H9 (cell line): Measurements from ENCODE around the gene ZNF668. TPM values are rescaled to one million over a fixed set of nuclear protein-coding genes. Genes with fewer than 3 reads are reported as not detected.
A peak's percentile ranks its signal among the peaks of the same experiment; 100 is the strongest.

Experiments used
- DNase-seq: peaks from one replicate; pipeline ENCODE4 v3.0.0-alpha.2; 2017
- H2AFZ ChIP-seq: one replicate; pipeline ENCODE4 v1.6.1; 2013; ENCODE audit warnings: mild to moderate bottlenecking, low read length, control low read depth, moderate library complexity
- H2AK5ac ChIP-seq: 2 replicates; pipeline ENCODE4 v1.6.1; 2013; ENCODE audit warnings: low read length, control low read depth, mixed read lengths; ENCODE audit not compliant: insufficient read length
- H2BK120ac ChIP-seq: one replicate; pipeline ENCODE4 v1.6.1; 2013; ENCODE audit warnings: low read depth, mild to moderate bottlenecking, low read length, control low read depth, inconsistent platforms; ENCODE audit not compliant: poor library complexity, severe bottlenecking
- H2BK12ac ChIP-seq: 2 replicates; pipeline ENCODE4 v1.6.1; 2013; ENCODE audit warnings: low read length, control low read depth, mixed read lengths, low read depth; ENCODE audit not compliant: insufficient read length
- H2BK15ac ChIP-seq: 2 replicates; pipeline ENCODE4 v1.6.1; 2013; ENCODE audit warnings: low read depth, low read length, control low read depth
- H2BK20ac ChIP-seq: one replicate; pipeline ENCODE4 v1.6.1; 2013; ENCODE audit warnings: low read depth, mild to moderate bottlenecking, low read length, control low read depth, inconsistent platforms; ENCODE audit not compliant: poor library complexity, severe bottlenecking
- H2BK5ac ChIP-seq: 2 replicates; pipeline ENCODE4 v1.6.1; 2013; ENCODE audit warnings: low read length, control low read depth, mixed read lengths; ENCODE audit not compliant: insufficient read length
- H3K14ac ChIP-seq: 2 replicates; pipeline ENCODE4 v1.6.1; 2013; ENCODE audit warnings: low read length, control low read depth; ENCODE audit not compliant: insufficient read depth
- H3K18ac ChIP-seq: 2 replicates; pipeline ENCODE4 v1.6.1; 2013; ENCODE audit warnings: low read depth, mild to moderate bottlenecking, mixed read lengths, low read length, control low read depth; ENCODE audit not compliant: insufficient read length
- H3K23ac ChIP-seq: 2 replicates; pipeline ENCODE4 v1.6.1; 2013; ENCODE audit warnings: low read length, control low read depth, mixed read lengths, low read depth; ENCODE audit not compliant: insufficient read length
- H3K23me2 ChIP-seq: 2 replicates; pipeline ENCODE4 v1.6.1; 2013; ENCODE audit warnings: low read depth, mild to moderate bottlenecking, mixed read lengths, low read length, control low read depth; ENCODE audit not compliant: insufficient read length, poor library complexity, severe bottlenecking
- H3K27ac ChIP-seq: 2 replicates; pipeline ENCODE4 v1.5.1; 2013; ENCODE audit warnings: low read length, control low read depth, mixed read lengths, low read depth; ENCODE audit not compliant: insufficient read length
- H3K27me3 ChIP-seq: 2 replicates; pipeline ENCODE4 v1.6.1; 2013; ENCODE audit warnings: low read length, control low read depth, inconsistent platforms; ENCODE audit not compliant: insufficient read depth
- H3K4ac ChIP-seq: 2 replicates; pipeline ENCODE4 v1.6.1; 2013; ENCODE audit warnings: low read depth, mild to moderate bottlenecking, control low read depth, inconsistent platforms, low read length, moderate library complexity
- H3K4me1 ChIP-seq: 2 replicates; pipeline ENCODE4 v1.6.1; 2013; ENCODE audit warnings: low read length, control low read depth, inconsistent platforms; ENCODE audit not compliant: insufficient read depth
- H3K4me2 ChIP-seq: 2 replicates; pipeline ENCODE4 v1.6.1; 2013; ENCODE audit warnings: low read length, control low read depth, mixed read lengths; ENCODE audit not compliant: insufficient read length, insufficient read depth
- H3K56ac ChIP-seq: 2 replicates; pipeline ENCODE4 v1.6.1; 2013; ENCODE audit warnings: low read depth, mild to moderate bottlenecking, mixed read lengths, low read length, control low read depth; ENCODE audit not compliant: insufficient read length
- H3K79me1 ChIP-seq: 2 replicates; pipeline ENCODE4 v1.6.1; 2013; ENCODE audit warnings: low read depth, mild to moderate bottlenecking, moderate library complexity, low read length, control low read depth, inconsistent platforms; ENCODE audit not compliant: insufficient read depth, poor library complexity, severe bottlenecking
- H3K79me2 ChIP-seq: 2 replicates; pipeline ENCODE4 v1.6.1; 2013; ENCODE audit warnings: low read length, control low read depth, inconsistent platforms; ENCODE audit not compliant: insufficient read depth
- H3K9ac ChIP-seq: 2 replicates; pipeline ENCODE4 v1.6.1; 2013; ENCODE audit warnings: low read length, control low read depth, mixed read lengths; ENCODE audit not compliant: insufficient read length; ENCODE audit errors: extremely low read depth
- H3K9me3 ChIP-seq: one replicate; pipeline ENCODE4 v1.6.1; 2013; ENCODE audit warnings: low read depth, low read length, inconsistent platforms; ENCODE audit not compliant: control insufficient read depth
- H3T11ph ChIP-seq: one replicate; pipeline ENCODE4 v1.6.1; 2013; ENCODE audit warnings: mild to moderate bottlenecking, low read length, control low read depth, inconsistent platforms
- H4K20me1 ChIP-seq: one replicate; pipeline ENCODE4 v1.6.1; 2013; ENCODE audit not compliant: control insufficient read depth, insufficient read length, insufficient read depth
- H4K5ac ChIP-seq: 2 replicates; pipeline ENCODE4 v1.6.1; 2013; ENCODE audit warnings: low read depth, mild to moderate bottlenecking, mixed read lengths, low read length, control low read depth; ENCODE audit not compliant: insufficient read length
- H4K8ac ChIP-seq: replicated peaks from 2 replicates; pipeline ENCODE4 v1.6.1; 2013; ENCODE audit warnings: low read length, control low read depth, mixed read lengths, low read depth; ENCODE audit not compliant: insufficient read length
- H4K91ac ChIP-seq: 2 replicates; pipeline ENCODE4 v1.6.1; 2013; ENCODE audit warnings: low read depth, mild to moderate bottlenecking, moderate library complexity, mixed read lengths, low read length, control low read depth; ENCODE audit not compliant: insufficient read length
- H3K27ac Mint-ChIP-seq, 3 experiments: 2 replicates in 2 of 3; 3 replicates in 1 of 3; pipeline ENCODE4 v1.8.0; 2020 to 2021; ENCODE audit warnings: mixed read lengths in 3 of 3, mild to moderate bottlenecking in 1 of 3, moderate library complexity in 1 of 3
- H3K27me3 Mint-ChIP-seq: 2 replicates; pipeline ENCODE4 v1.8.0; 2021; ENCODE audit warnings: low read depth, mild to moderate bottlenecking, moderate library complexity, mixed read lengths
- H3K36me3 Mint-ChIP-seq, 3 experiments: 2 replicates in 2 of 3; 3 replicates in 1 of 3; pipeline ENCODE4 v1.8.0; 2020 to 2021; ENCODE audit warnings: low read depth in 3 of 3, mixed read lengths in 3 of 3; ENCODE audit not compliant: insufficient read depth in 1 of 3
- H3K4me1 Mint-ChIP-seq, 2 experiments: 2 replicates each; pipeline ENCODE4 v1.8.0; 2020; ENCODE audit warnings: mixed read lengths in 2 of 2
- H3K4me3 Mint-ChIP-seq, 2 experiments: 2 replicates in 1 of 2; 3 replicates in 1 of 2; pipeline ENCODE4 v1.8.0; 2020 to 2021; ENCODE audit warnings: mild to moderate bottlenecking in 2 of 2, mixed read lengths in 2 of 2, moderate library complexity in 1 of 2
- H3K9me3 Mint-ChIP-seq, 2 experiments: 2 replicates in 1 of 2; 3 replicates in 1 of 2; pipeline ENCODE4 v1.8.0; 2020; ENCODE audit warnings: mild to moderate bottlenecking in 2 of 2, mixed read lengths in 2 of 2, moderate library complexity in 1 of 2
- CTCF ChIP-seq: fragments of 200-600 bp; sonication (generic); conservative IDR thresholded peaks from 3 replicates; pipeline ENCODE4 v1.8.0; 2021; ENCODE audit warnings: antibody characterized with exemption, mild to moderate bottlenecking
- WGBS: extraction: QIAGEN DNeasy Blood & Tissue Kit; methylation state at CpG from one replicate; pipeline ENCODE4 v1.1.7; 2013; ENCODE audit warnings: missing lambda C conversion rate, low lambda C conversion rate, mixed read lengths; ENCODE audit not compliant: insufficient read length; ENCODE audit errors: extremely low coverage; 5-methylcytosine and 5-hydroxymethylcytosine counted together
- total RNA-seq: library from RNA; stranded (reverse); gene quantifications from 2 replicates; pipeline ENCODE4 v1.2.1, GENCODE V29; 2021

ZNF668 gene
- total RNA-seq, 1 experiment from 2014 or later, result 18.6 TPM

DNA sequence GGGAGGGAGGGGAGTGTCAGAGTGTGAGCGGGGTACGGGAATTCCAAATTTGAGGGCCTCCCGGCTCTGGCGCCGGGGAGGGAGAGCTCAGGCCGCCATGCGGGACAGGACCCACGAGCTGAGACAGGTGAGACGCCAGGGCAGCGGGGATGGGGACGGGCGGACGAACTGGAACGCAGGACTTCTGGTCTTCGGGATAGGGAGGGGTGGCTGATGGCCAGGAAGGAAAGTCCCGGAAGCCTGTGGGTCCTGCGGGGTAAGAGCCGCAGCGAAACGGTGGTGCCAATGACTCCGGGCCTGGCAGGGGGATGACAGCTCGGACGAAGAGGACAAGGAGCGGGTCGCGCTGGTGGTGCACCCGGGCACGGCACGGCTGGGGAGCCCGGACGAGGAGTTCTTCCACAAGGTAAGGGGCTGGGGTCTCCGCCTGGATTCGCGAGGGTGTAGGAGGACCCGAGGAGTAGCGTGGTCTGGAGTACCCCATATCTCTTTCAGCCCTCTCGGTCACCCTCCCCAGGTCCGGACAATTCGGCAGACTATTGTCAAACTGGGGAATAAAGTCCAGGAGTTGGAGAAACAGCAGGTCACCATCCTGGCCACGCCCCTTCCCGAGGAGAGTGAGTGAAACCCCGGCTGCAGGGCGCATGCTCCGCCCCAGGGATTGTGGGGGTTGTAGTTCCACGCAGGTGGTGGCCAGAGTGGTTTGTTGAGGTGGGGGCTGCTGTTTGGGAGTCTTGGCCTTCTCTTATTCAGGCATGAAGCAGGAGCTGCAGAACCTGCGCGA, 40.1 kb downstream of the ZNF668 start:
- no peak overlapping the region for H2AK5ac ChIP-seq
- H3T11ph ChIP-seq, result no peak overlapping the region
- H3K4me1 ChIP-seq, result no peaks in the 10 kb centered on the region
- no peaks in the 10 kb centered on the region for H3K79me1 ChIP-seq
- no peak overlapping the region for H2BK20ac ChIP-seq
- no peaks in the 10 kb centered on the region; the same call in 1 of the 2 replicates for H3K27me3 Mint-ChIP-seq
- H3K36me3 Mint-ChIP-seq, result peaks cover 0 to 6% (median 0%) of the 10 kb centered on the region in 3 experiments; a peak in 1 of 7 replicates
- no peak overlapping the region for H3K4ac ChIP-seq
- H2BK5ac ChIP-seq, result no peak overlapping the region
- H4K91ac ChIP-seq, result no peak overlapping the region
- H2BK15ac ChIP-seq, result no peak overlapping the region
- H3K18ac ChIP-seq, result no peak overlapping the region
- H2BK120ac ChIP-seq, result no peak overlapping the region
- H3K4me3 Mint-ChIP-seq, result peak overlapping the region; percentile 89 to 95
- H4K20me1 ChIP-seq, result peaks cover 5% of the 10 kb centered on the region
- no peak overlapping the region for H2BK12ac ChIP-seq
- H3K4me2 ChIP-seq, result peak overlapping the region; percentile 62
- H4K8ac ChIP-seq, result no peak overlapping the region
- H3K9me3 Mint-ChIP-seq, result no peaks in the 10 kb centered on the region
- H3K23me2 ChIP-seq, result peaks cover 17% of the 10 kb centered on the region
- H3K9me3 ChIP-seq, result no peaks in the 10 kb centered on the region
- no peak overlapping the region for H3K9ac ChIP-seq
- no peak overlapping the region for H3K27ac ChIP-seq
- H3K27me3 ChIP-seq, result no peaks in the 10 kb centered on the region
- no peaks in the 10 kb centered on the region for H3K79me2 ChIP-seq
- no peak for TF ChIP-seq CTCF
- no CpG with 5 or more reads among the region's 47 CpGs for whole genome bisulfite sequencing
- DNase-seq, result peak; percentile 83
- H4K5ac ChIP-seq, result no peak overlapping the region
- H2AFZ ChIP-seq, result no peak overlapping the region
- H3K27ac Mint-ChIP-seq, result peak overlapping the region; percentile 61 to 79 (median 70); a peak in 5 of 7 replicates
- no peak overlapping the region for H3K14ac ChIP-seq
- no peak overlapping the region for H3K56ac ChIP-seq
- peaks cover 7 to 17% of the 10 kb centered on the region in 2 experiments; a peak in 3 of 4 replicates for H3K4me1 Mint-ChIP-seq
- H3K23ac ChIP-seq, result no peak overlapping the region
